ENCODE results near the gene RAB11FIP2. TPM values are rescaled to one million over a fixed set of nuclear protein-coding genes. Genes with fewer than 3 reads are reported as not detected.

The RAB11FIP2 gene
- total RNA-seq, 1 experiment from 2014 or later: 18.4 TPM

GRCh38 chr10:118096022-118096421, 49.3 kb upstream of the RAB11FIP2 start:
- no peak overlapping the region for H4K8ac ChIP-seq (replicated peaks; ENCODE audit: insufficient read length, low read depth, low read length)
- H4K5ac ChIP-seq (ENCODE audit: insufficient read length, low read depth, low read length): no peak overlapping the region

More at GRCh38 chr10:118096022-118096421, 49.3 kb upstream of the RAB11FIP2 start:
- Histone ChIP-seq H3K9ac (ENCODE audit: extremely low read depth, insufficient read length, low read length) (no peak overlapping the region), H3K79me1 (ENCODE audit: insufficient read depth, low read depth, low read length, poor library complexity, severe bottlenecking) (no peaks in the 10 kb centered on the region), H4K91ac (ENCODE audit: insufficient read length, low read depth, low read length) (no peak overlapping the region), H3K27ac (ENCODE audit: insufficient read length, low read depth, low read length) (no peak overlapping the region), H3K27me3 (ENCODE audit: insufficient read depth, low read length) (no peaks in the 10 kb centered on the region), H3K18ac (ENCODE audit: insufficient read length, low read depth, low read length) (no peak overlapping the region), H3K79me2 (ENCODE audit: insufficient read depth, low read length) (no peaks in the 10 kb centered on the region), H2BK5ac (ENCODE audit: insufficient read length, low read length) (no peak overlapping the region), H3T11ph (ENCODE audit: low read length) (no peak overlapping the region), H3K56ac (ENCODE audit: insufficient read length, low read depth, low read length) (no peak overlapping the region), H2AK5ac (ENCODE audit: insufficient read length, low read length) (no peak overlapping the region), H3K4ac (ENCODE audit: low read depth, low read length) (no peak overlapping the region), H2BK12ac (ENCODE audit: insufficient read length, low read depth, low read length) (no peak overlapping the region), H2BK120ac (ENCODE audit: low read depth, low read length, poor library complexity, severe bottlenecking) (no peak overlapping the region), H2AFZ (ENCODE audit: low read length) (no peak overlapping the region), H2BK15ac (ENCODE audit: low read depth, low read length) (no peak overlapping the region), H3K9me3 (ENCODE audit: control insufficient read depth, low read depth, low read length) (no peaks in the 10 kb centered on the region), H3K14ac (ENCODE audit: insufficient read depth, low read length) (no peak overlapping the region), H3K4me2 (ENCODE audit: insufficient read depth, insufficient read length, low read length) (no peak overlapping the region), H3K23ac (ENCODE audit: insufficient read length, low read depth, low read length) (no peak overlapping the region), H3K4me1 (ENCODE audit: insufficient read depth, low read length) (no peaks in the 10 kb centered on the region), H3K23me2 (ENCODE audit: insufficient read length, low read depth, low read length, poor library complexity, severe bottlenecking) (no peaks in the 10 kb centered on the region), H4K20me1 (ENCODE audit: control insufficient read depth, insufficient read depth, insufficient read length) (no peaks in the 10 kb centered on the region), H2BK20ac (ENCODE audit: low read depth, low read length, poor library complexity, severe bottlenecking) (no peak overlapping the region)
- no peak for TF ChIP-seq CTCF (conservative IDR thresholded peaks at IDR 0.05)
- H3K4me1 Mint-ChIP-seq: peaks cover 7 to 11% of the 10 kb centered on the region in 2 experiments
- H3K36me3 Mint-ChIP-seq (ENCODE audit: insufficient read depth in 1 of 3, low read depth in 3 of 3): no peaks in the 10 kb centered on the region
- no peak overlapping the region; a peak in 1 of 7 replicates for H3K27ac Mint-ChIP-seq
- H3K27me3 Mint-ChIP-seq (ENCODE audit: low read depth): no peaks in the 10 kb centered on the region
- no peaks in the 10 kb centered on the region for H3K9me3 Mint-ChIP-seq
- no peak overlapping the region for H3K4me3 Mint-ChIP-seq
- WGBS (ENCODE audit: extremely low coverage, insufficient read length, low lambda C conversion rate): no CpG with 5 or more reads among the region's 1 CpG
- no peak for DNase-seq
